HG02981 (cell line): Measurements from ENCODE around the gene MT1E.
"Not testable (repeated sequence)": the region's sequence is repeated elsewhere in the genome, so short reads cannot be mapped to it uniquely, and the experiment has no call there.

Experiments used
- ATAC-seq: cut with Tn5 transposase; IDR thresholded peaks from one replicate; pipeline ENCODE4 v1.9.1; 2021; ENCODE audit warnings: mild to moderate bottlenecking, moderate library complexity; ENCODE audit not compliant: unreplicated experiment

MT1E gene

DNA sequence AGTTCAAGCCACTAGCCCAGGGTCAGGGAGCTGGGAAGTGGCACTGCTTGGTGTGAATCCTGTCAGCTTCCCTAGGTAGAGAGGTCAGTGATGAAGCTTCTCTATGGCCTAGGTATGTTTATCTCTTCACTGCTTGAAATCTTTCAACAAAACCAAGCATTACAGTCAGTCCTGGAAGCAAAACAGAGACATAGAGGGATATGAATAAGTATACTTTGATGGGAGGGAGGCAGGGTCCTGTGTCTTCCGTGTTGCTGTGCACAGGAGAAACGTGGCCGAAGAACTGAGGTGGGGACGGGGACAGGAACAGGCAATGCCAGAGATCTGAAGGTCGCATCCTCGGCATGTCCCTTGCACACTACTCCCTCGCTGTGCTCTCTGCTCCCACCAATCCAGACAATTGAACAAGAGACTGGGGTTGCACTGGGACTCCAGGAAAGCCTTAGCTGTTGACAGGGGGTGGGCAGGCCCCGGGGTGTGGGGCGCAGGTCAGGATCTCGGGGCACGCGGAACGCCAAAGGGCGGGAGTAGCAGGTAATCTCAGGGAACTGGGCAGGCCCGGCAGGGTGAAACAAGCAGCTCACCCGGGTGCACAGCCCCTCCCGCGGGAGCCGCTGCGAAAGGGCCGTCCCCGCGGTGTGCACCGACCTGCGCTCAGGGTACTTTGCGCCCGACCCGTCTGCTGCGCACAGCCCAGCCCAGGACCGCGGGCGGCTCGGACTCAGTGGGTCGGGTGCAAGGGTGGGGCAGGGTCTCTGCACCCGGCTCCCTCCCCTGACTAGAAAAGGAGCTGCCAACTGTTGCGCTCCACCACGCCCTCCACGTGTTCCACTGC is 43.6 kb downstream of the MT1E start, which contains the start of gene MT1H:
Gene MT1H (plus strand): TSS at position 810 of the 835 bp plus-strand sequence. CDS start 71 bp downstream, outside the sequence.
- ATAC-seq = no peak

DNA sequence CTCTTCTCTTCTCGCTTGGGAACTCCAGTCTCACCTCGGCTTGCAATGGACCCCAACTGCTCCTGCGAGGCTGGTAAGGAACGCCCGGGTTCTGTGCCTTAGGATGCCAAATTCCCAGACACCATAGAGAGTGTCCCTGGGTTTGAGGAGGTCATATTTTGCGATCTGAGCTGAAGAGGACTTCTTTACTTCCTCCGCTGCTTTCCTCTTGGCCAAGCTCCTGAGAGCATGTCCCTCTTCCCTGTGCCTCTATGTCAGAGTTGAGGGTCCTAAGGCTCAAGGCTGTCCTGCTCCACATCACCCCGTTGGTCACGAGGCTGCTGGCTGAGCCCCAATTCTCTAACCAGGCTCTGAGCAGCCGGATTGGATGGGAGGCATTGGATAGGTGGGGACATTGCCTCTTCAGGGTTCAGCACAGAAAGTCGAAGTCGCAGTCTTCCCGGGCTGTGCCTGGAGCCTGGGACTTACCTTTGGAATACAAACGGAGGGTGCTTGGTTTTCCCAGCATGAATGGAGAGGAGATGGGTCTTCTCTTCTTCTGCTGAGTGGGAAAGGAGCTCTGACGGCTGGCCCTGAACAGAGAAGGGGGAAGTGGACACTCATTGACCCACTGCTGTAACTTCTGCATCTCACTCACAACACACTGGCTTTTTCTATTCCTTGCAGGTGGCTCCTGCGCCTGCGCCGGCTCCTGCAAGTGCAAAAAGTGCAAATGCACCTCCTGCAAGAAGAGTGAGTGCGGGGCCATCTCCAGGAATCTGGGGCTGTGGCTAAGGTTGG is 44.4 kb downstream of the MT1E start:
- no peak for ATAC-seq

- no peak for ATAC-seq
These were observed 45.0 kb downstream of the MT1E start for GRCh38 chr16:56670620-56670934.

- not testable (repeated sequence) for ATAC-seq
These were observed 46.1 kb downstream of the MT1E start for GRCh38 chr16:56671691-56672090.

DNA sequence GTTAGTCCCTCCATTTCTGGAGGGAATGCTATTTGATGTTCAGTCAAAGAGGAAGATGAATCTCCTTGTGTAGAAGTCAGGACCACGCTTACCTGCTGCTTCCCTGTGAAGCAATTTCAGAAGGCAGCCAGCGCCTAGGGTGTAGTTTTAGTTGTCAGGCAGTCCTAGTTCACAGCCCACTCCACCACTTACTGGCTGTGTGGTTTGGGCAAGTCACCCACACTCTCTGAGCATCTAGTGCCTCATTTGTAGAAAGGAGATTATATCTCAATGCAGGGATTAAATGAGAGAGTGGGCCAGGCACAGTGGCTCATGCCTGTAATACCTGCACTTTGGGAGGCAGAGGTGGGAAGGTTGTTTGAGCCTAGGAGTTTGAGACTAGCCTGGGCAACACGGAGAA is 46.6 kb downstream of the MT1E start:
- ATAC-seq = not testable (repeated sequence)

DNA sequence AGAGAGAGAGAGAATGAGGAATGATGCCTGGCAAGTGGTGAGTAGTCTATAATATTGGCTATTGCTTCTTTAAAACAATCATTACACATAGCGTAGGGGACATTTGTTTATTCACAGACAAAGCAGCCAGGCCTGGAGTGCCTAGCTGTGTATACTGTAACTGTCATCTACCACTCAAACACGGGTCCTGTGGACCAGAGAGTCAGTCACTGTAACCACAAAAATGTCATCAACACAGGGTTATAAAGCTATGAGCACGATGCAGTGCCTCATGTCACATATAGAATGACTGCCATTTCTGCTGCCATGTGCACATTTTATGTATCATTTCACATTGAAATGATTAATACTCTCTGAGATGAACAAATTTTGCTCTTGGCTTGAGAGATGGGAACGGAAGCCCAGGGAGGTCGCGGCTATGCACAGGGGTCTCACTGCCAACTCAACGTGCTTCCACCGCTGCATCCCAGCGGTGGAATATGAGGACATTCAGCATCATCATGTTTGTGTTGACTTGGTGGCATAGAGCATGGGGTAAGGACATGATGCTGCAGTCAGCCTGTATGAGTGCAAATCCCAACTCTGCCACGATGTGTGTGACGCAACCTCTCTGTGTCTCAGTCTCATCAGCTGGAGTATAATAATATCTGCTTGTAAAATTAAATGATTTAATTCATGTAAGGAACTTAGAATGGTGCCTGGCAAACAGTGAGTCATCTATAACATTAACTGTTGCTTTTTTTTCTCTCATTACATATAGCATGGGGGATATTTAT is 47.4 kb downstream of the MT1E start:
- ATAC-seq = no peak

DNA sequence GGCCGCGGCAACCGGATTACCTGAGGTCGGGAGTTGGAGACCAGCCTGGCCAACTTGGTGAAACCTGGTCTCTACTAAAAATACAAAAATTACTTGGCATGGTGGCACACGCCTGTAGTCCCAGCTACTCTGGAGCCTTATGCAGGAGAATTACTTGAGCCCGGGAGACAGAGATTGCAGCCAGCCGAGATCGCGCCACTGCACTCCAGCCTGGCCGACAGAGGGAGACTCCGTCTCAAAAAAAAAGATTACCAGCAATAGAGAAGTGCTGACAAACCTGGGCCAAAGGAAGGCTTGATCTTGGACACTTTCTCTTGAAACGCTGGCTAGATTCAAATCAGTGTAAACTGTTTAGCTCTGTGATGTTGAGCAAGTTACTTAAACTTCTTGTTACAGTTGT is 48.3 kb downstream of the MT1E start:
- ATAC-seq = no peak

GRCh38 chr16:56674570-56674969 is 49.0 kb downstream of the MT1E start:
- not testable (repeated sequence) for ATAC-seq

DNA sequence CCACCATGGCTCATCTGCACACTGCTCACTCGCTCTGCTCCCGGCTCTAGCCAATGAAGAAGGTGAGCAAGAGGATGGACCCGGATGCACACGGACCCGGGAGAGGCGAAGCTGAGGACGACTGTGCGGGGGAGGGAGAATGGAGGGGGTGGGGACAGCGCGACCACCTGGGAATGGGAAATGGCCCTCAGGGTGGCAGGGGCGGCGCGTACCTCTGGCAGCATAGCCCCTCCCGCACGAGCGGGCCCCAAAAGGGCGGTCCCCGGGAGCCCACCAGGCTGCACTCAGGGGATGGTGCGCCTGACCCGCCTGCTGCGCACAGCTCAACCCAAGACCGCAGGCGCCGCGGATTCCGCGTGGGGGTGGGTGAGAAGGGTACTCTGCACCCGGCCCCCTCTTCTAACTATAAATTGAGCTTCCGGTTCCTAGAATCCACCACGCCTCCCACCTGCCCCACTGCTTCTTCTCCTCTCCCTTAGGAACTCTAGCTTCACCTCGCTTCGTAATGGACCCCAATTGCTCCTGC is 50.2 kb downstream of the MT1E start:
- no peak for ATAC-seq
